Parathyroid adenoma (tissue), 2 donors: ENCODE results near the gene MYCL.

Experiments used
- H2AFZ ChIP-seq: fragments of 300-600 bp; sonication (generic); one replicate; pipeline ENCODE4 v1.7.0; 2017; ENCODE audit warnings: antibody characterized with exemption, mild to moderate bottlenecking
- H3K27ac ChIP-seq: fragments of 300-600 bp; sonication (generic); one replicate; pipeline ENCODE4 v1.7.0; 2017
- H3K27me3 ChIP-seq: fragments of 300-600 bp; sonication (generic); one replicate; pipeline ENCODE4 v1.7.0; 2017; ENCODE audit warnings: low read length; ENCODE audit not compliant: control insufficient read depth, insufficient read depth
- H3K36me3 ChIP-seq: fragments of 300-600 bp; sonication (generic); one replicate; pipeline ENCODE4 v1.7.0; 2017; ENCODE audit warnings: low read length; ENCODE audit not compliant: control insufficient read depth, insufficient read depth
- H3K4me1 ChIP-seq: fragments of 300-600 bp; sonication (generic); one replicate; pipeline ENCODE4 v1.7.0; 2017; ENCODE audit warnings: control low read depth
- H3K4me2 ChIP-seq: fragments of 300-600 bp; sonication (generic); one replicate; pipeline ENCODE4 v1.7.0; 2017; ENCODE audit warnings: low read length
- H3K4me3 ChIP-seq: fragments of 300-600 bp; sonication (generic); one replicate; pipeline ENCODE4 v1.7.0; 2017; ENCODE audit warnings: low read depth, low read length
- H3K79me2 ChIP-seq: fragments of 300-600 bp; sonication (generic); one replicate; pipeline ENCODE4 v1.7.0; 2017; ENCODE audit warnings: control low read depth
- H3K9ac ChIP-seq: fragments of 300-600 bp; sonication (generic); one replicate; pipeline ENCODE4 v1.7.0; 2017; ENCODE audit warnings: mild to moderate bottlenecking
- H3K9me3 ChIP-seq: fragments of 300-600 bp; sonication (generic); one replicate; pipeline ENCODE4 v1.7.0; 2017; ENCODE audit warnings: low read length; ENCODE audit not compliant: control insufficient read depth
- TF ChIP-seq, protein P1 (sequence below): fragments of 300-600 bp; sonication (generic); IDR thresholded peaks from one replicate; pipeline ENCODE4 v1.7.0; 2017; ENCODE audit warnings: antibody characterized with exemption, mild to moderate bottlenecking
- donor health status: primary hyperparathyroidism.

The MYCL gene

GRCh38 chr1:39850606-39851216 lies 51.0 kb downstream of the MYCL start:
- no peak overlapping the region for H3K4me3 ChIP-seq
- H3K4me1 ChIP-seq, result peaks cover 4% of the 10 kb centered on the region
- no peaks in the 10 kb centered on the region for H3K9me3 ChIP-seq
- no peaks in the 10 kb centered on the region for H3K36me3 ChIP-seq
- H2AFZ ChIP-seq, result no peak overlapping the region
- TF ChIP-seq, protein P1, sequence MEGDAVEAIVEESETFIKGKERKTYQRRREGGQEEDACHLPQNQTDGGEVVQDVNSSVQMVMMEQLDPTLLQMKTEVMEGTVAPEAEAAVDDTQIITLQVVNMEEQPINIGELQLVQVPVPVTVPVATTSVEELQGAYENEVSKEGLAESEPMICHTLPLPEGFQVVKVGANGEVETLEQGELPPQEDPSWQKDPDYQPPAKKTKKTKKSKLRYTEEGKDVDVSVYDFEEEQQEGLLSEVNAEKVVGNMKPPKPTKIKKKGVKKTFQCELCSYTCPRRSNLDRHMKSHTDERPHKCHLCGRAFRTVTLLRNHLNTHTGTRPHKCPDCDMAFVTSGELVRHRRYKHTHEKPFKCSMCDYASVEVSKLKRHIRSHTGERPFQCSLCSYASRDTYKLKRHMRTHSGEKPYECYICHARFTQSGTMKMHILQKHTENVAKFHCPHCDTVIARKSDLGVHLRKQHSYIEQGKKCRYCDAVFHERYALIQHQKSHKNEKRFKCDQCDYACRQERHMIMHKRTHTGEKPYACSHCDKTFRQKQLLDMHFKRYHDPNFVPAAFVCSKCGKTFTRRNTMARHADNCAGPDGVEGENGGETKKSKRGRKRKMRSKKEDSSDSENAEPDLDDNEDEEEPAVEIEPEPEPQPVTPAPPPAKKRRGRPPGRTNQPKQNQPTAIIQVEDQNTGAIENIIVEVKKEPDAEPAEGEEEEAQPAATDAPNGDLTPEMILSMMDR, result no peak
- no peak overlapping the region for H3K27ac ChIP-seq
- no peak overlapping the region for H3K9ac ChIP-seq
- H3K27me3 ChIP-seq, result no peaks in the 10 kb centered on the region
- H3K4me2 ChIP-seq, result no peak overlapping the region
- H3K79me2 ChIP-seq, result no peaks in the 10 kb centered on the region

DNA sequence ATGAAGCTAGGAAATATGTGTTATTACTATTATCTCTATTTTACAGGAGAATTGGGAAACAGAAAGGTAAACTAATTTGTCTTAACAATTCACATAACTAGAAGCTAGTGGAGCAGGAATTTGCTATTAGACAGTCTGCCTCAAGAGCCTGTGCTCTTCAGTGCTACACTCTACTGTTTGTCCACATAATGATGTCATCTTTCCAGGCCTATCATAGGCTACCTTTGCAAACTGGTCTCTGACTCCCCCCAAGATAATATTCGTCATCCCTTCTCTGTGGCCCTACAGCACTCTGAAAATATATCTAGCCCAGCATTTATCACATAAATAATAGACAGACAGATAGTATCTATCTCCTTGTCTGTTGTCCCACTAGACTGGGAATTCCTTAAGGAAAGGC lies 52.5 kb downstream of the MYCL start:
- TF ChIP-seq, protein P1, result no peak
- H2AFZ ChIP-seq, result no peak overlapping the region
- peaks cover 4% of the 10 kb centered on the region for H3K4me1 ChIP-seq
- H3K79me2 ChIP-seq, result no peaks in the 10 kb centered on the region
- no peak overlapping the region for H3K9ac ChIP-seq
- H3K27me3 ChIP-seq, result no peaks in the 10 kb centered on the region
- no peaks in the 10 kb centered on the region for H3K9me3 ChIP-seq
- H3K4me2 ChIP-seq, result no peak overlapping the region
- no peak overlapping the region for H3K4me3 ChIP-seq
- no peaks in the 10 kb centered on the region for H3K36me3 ChIP-seq
- no peak overlapping the region for H3K27ac ChIP-seq

- TF ChIP-seq, protein P1, result no peak
- Histone ChIP-seq H2AFZ (no peak overlapping the region), H3K36me3 (no peaks in the 10 kb centered on the region), H3K4me2 (no peak overlapping the region), H3K79me2 (no peaks in the 10 kb centered on the region), H3K4me1 (peaks cover 4% of the 10 kb centered on the region), H3K9me3 (no peaks in the 10 kb centered on the region), H3K4me3 (no peak overlapping the region), H3K27me3 (no peaks in the 10 kb centered on the region), H3K9ac (no peak overlapping the region), H3K27ac (no peak overlapping the region)
Measured at GRCh38 chr1:39847940-39848339, 53.8 kb downstream of the MYCL start.

DNA sequence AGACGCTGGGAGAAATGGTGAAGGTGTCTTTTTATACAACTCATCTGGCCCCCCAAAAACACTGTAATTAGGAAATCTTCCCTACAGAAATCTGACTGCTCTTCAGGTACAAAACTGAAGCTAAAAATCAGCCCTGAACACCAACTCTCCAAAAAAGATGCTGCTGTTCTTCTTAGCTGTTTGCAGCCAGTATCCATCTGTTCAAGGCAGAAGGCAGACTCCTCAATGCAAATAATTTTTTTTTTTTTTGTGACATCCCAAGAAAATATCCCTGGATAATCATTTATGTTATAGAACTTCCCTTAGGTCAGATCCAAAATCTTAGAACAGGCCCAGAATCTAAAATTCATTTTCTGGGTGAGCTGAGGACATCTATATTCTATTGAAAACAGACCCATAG lies 54.9 kb downstream of the MYCL start:
- Histone ChIP-seq H2AFZ (no peak overlapping the region), H3K36me3 (no peaks in the 10 kb centered on the region)

More for the DNA sequence above, 54.9 kb downstream of the MYCL start:
- H3K27me3 ChIP-seq, result no peaks in the 10 kb centered on the region
- no peak overlapping the region for H3K4me3 ChIP-seq
- no peaks in the 10 kb centered on the region for H3K79me2 ChIP-seq
- H3K4me2 ChIP-seq, result no peak overlapping the region
- H3K27ac ChIP-seq, result no peak overlapping the region
- TF ChIP-seq, protein P1, result no peak
- H3K4me1 ChIP-seq, result no peaks in the 10 kb centered on the region
- no peaks in the 10 kb centered on the region for H3K9me3 ChIP-seq
- H3K9ac ChIP-seq, result no peak overlapping the region
